GM12878 (cell line): ENCODE measurements around the gene STXBP5. TPM values are rescaled to one million over a fixed set of nuclear protein-coding genes. Genes with fewer than 3 reads are reported as not detected.

Source experiments
- ATAC-seq: fragments of 200-7000 bp; cut with Tn5 transposase; 3 replicates; pipeline ENCODE4 v1.9.1; 2020; ENCODE audit warnings: mild to moderate bottlenecking, moderate library complexity
- BruUV-seq: library from RNA; stranded (reverse); fragments of 400-500 nt; replicated peaks from 2 replicates; lab custom pipeline; 2021; lab: Mats Ljungman, UMichigan
- CTCF ChIA-PET: fragments of 300-600 bp; sonication (Branson Sonifier 250); formaldehyde crosslinking; extraction: SDS; loops from one replicate; lab custom pipeline; 2021; ENCODE audit warnings: inconsistent platforms; lab: Yijun Ruan, JAX
- POLR2A ChIA-PET: fragments of 350-600 bp; formaldehyde crosslinking; extraction: SDS; loops from one replicate; lab custom pipeline; 2021; ENCODE audit warnings: inconsistent platforms; lab: Charles Lee
- RAD21 ChIA-PET: fragments of 300-600 bp; sonication (Branson Sonifier 250); formaldehyde crosslinking; loops from one replicate; lab custom pipeline; 2023; ENCODE audit warnings: antibody characterized with exemption; ENCODE audit not compliant: unreplicated experiment; lab: Charles Lee
- SMC1A ChIA-PET: fragments of 300-600 bp; sonication (Branson Sonifier 250); formaldehyde crosslinking; loops from one replicate; lab custom pipeline; 2023; ENCODE audit not compliant: unreplicated experiment, uncharacterized antibody; lab: Charles Lee
- DNase-seq: peaks from one replicate; pipeline ENCODE4 v3.0.0-alpha.2; 2011; ENCODE audit warnings: low read depth, low spot score
- FAIRE-seq: peaks from 3 replicates; lab custom pipeline; 2011; peaks lifted over from hg19 to GRCh38; lab: Jason Lieb, UNC
- H2AFZ ChIP-seq: 2 replicates; pipeline ENCODE4 v1.6.0; 2011; ENCODE audit warnings: low read depth, low read length, control low read depth; ENCODE audit not compliant: control insufficient read depth
- H3K27ac ChIP-seq: 2 replicates; pipeline ENCODE4 v1.5.1; 2011; ENCODE audit warnings: control low read depth; ENCODE audit not compliant: control insufficient read depth, insufficient read depth
- H3K27me3 ChIP-seq, 2 experiments: replicated peaks in 1 of 2; 2 replicates each; pipeline versions ENCODE4 v1.6.0 to v1.6.1; 2011; ENCODE audit warnings: low read length in 1 of 2; ENCODE audit not compliant: control insufficient read depth in 2 of 2, insufficient read depth in 2 of 2
- H3K36me3 ChIP-seq, 2 experiments: 2 replicates each; pipeline ENCODE4 v1.5.1; 2011; ENCODE audit warnings: low read length in 1 of 2; ENCODE audit not compliant: control insufficient read depth in 2 of 2, insufficient read depth in 2 of 2
- H3K4me1 ChIP-seq: 2 replicates; pipeline ENCODE4 v1.6.1; 2011; ENCODE audit warnings: mild to moderate bottlenecking, low read length, moderate library complexity, mixed read lengths; ENCODE audit not compliant: control insufficient read depth, insufficient read depth
- H3K4me2 ChIP-seq: 2 replicates; pipeline ENCODE4 v1.6.0; 2011; ENCODE audit warnings: control low read depth; ENCODE audit not compliant: control insufficient read depth, insufficient read depth
- H3K4me3 ChIP-seq: fragments of 200-600 bp; sonication (generic); 2 replicates; pipeline ENCODE4 v1.5.1; 2016
- H3K79me2 ChIP-seq: 2 replicates; pipeline ENCODE4 v1.6.0; 2011; ENCODE audit warnings: low read length; ENCODE audit not compliant: control insufficient read depth, insufficient read depth
- H3K9ac ChIP-seq: 2 replicates; pipeline ENCODE4 v1.8.0; 2011; ENCODE audit warnings: low read length, control low read depth, mixed read lengths; ENCODE audit not compliant: control insufficient read depth, insufficient read depth
- H3K9me3 ChIP-seq: replicated peaks from 3 replicates; pipeline ENCODE4 v1.5.1; 2011; ENCODE audit warnings: mild to moderate bottlenecking, low read length; ENCODE audit not compliant: control insufficient read depth, insufficient read depth
- H4K20me1 ChIP-seq: 2 replicates; pipeline ENCODE4 v1.6.0; 2011; ENCODE audit not compliant: control insufficient read depth, insufficient read depth
- BCL3 ChIP-seq: IDR thresholded peaks from 2 replicates; pipeline ENCODE4 v1.6.1; 2011; ENCODE audit warnings: borderline replicate concordance, low read depth, mild to moderate bottlenecking, moderate library complexity, low read length; ENCODE audit not compliant: insufficient read depth, poor library complexity, severe bottlenecking
- CBX5 ChIP-seq: sonication (generic); IDR thresholded peaks from 2 replicates; pipeline ENCODE4 v1.6.1; 2016; ENCODE audit warnings: low read depth, moderate library complexity, mild to moderate bottlenecking, inconsistent platforms
- CHD2 ChIP-seq: IDR thresholded peaks from 2 replicates; pipeline ENCODE4 v1.6.1; 2011; ENCODE audit warnings: low read depth, low read length, improper control_type of control experiment, borderline replicate concordance
- EP300 ChIP-seq, 2 experiments: fragments of 150-350 bp in 1 of 2; IDR thresholded peaks; 2 replicates each; pipeline ENCODE4 v1.6.1; 2011 to 2012; ENCODE audit warnings: low read depth in 2 of 2, low read length in 2 of 2, borderline replicate concordance in 1 of 2, improper control_type of control experiment in 1 of 2, inconsistent platforms in 1 of 2; ENCODE audit not compliant: control insufficient read depth in 1 of 2
- FOXM1 ChIP-seq: IDR thresholded peaks from 2 replicates; pipeline ENCODE4 v1.6.1; 2012; ENCODE audit warnings: low read depth, mild to moderate bottlenecking, inconsistent platforms, low read length, moderate library complexity
- IKZF2 ChIP-seq, 2 experiments: fragments of 450-650 bp; IDR thresholded peaks; 2 replicates each; pipeline ENCODE4 v1.6.1; 2017; ENCODE audit warnings: mild to moderate bottlenecking in 2 of 2, moderate library complexity in 2 of 2
- KDM1A ChIP-seq: fragments of 200-600 bp; sonication (generic); IDR thresholded peaks from 2 replicates; pipeline ENCODE4 v1.6.1; 2016; ENCODE audit warnings: borderline replicate concordance
- PML ChIP-seq: IDR thresholded peaks from 2 replicates; pipeline ENCODE4 v1.6.1; 2012; ENCODE audit warnings: low read length, inconsistent platforms
- POLR2A ChIP-seq: IDR thresholded peaks from 2 replicates; pipeline ENCODE4 v1.6.1; 2011; ENCODE audit warnings: low read depth, mild to moderate bottlenecking, low read length
- POLR2AphosphoS2 ChIP-seq: IDR thresholded peaks from 2 replicates; pipeline ENCODE4 v1.6.1; 2011; ENCODE audit warnings: low read depth, mild to moderate bottlenecking, low read length, improper control_type of control experiment, moderate library complexity
- RB1 ChIP-seq: fragments of 450-650 bp; formaldehyde crosslinking; IDR thresholded peaks from 2 replicates; pipeline ENCODE4 v1.6.1; 2017; ENCODE audit warnings: mild to moderate bottlenecking, borderline replicate concordance
- RELA ChIP-seq: fragments of 450-650 bp; IDR thresholded peaks from 2 replicates; pipeline ENCODE4 v1.8.0; 2014; ENCODE audit warnings: borderline replicate concordance; ENCODE audit not compliant: partially characterized antibody
- RUNX3 ChIP-seq: IDR thresholded peaks from 2 replicates; pipeline ENCODE4 v1.6.1; 2012; ENCODE audit warnings: low read length, inconsistent platforms
- SIX5 ChIP-seq: IDR thresholded peaks from 2 replicates; pipeline ENCODE4 v1.6.1; 2011; ENCODE audit warnings: mild to moderate bottlenecking, low read depth, low read length, moderate library complexity; ENCODE audit not compliant: severe bottlenecking
- SMAD1 ChIP-seq: fragments of 450-650 bp; IDR thresholded peaks from 2 replicates; pipeline ENCODE4 v1.6.1; 2018; ENCODE audit warnings: mild to moderate bottlenecking, low read depth; ENCODE audit not compliant: partially characterized antibody
- SPI1 ChIP-seq: IDR thresholded peaks from 2 replicates; pipeline ENCODE4 v1.6.1; 2011; ENCODE audit warnings: low read depth, mild to moderate bottlenecking, low read length, moderate library complexity, borderline replicate concordance; ENCODE audit not compliant: insufficient read depth
- STAT3 ChIP-seq: IDR thresholded peaks from 2 replicates; pipeline ENCODE4 v1.6.1; 2011; ENCODE audit warnings: low read depth, low read length, improper control_type of control experiment
- ZNF24 ChIP-seq: fragments of 450-650 bp; IDR thresholded peaks from 2 replicates; pipeline ENCODE4 v1.6.1; 2017; ENCODE audit warnings: antibody characterized with exemption, mild to moderate bottlenecking
- ZNF384 ChIP-seq: IDR thresholded peaks from 2 replicates; pipeline ENCODE4 v1.6.1; 2012; ENCODE audit warnings: low read depth, mild to moderate bottlenecking, low read length, improper control_type of control experiment, borderline replicate concordance
- ZSCAN29 ChIP-seq: fragments of 450-650 bp; IDR thresholded peaks from 2 replicates; pipeline ENCODE4 v1.6.1; 2017; ENCODE audit warnings: mild to moderate bottlenecking, moderate library complexity
- WGBS: methylation state at CpG from one replicate; pipeline ENCODE4 v1.1.6; 2016; ENCODE audit warnings: low lambda C conversion rate; ENCODE audit not compliant: insufficient replicate concordance, insufficient coverage; ENCODE audit errors: missing lambda C conversion rate; 5-methylcytosine and 5-hydroxymethylcytosine counted together
- in situ Hi-C: fragments of 300-500 bp; cut with MboI; formaldehyde crosslinking; loops from 9 replicates; pipeline ENCODE4 v1.14.3; 2018; ENCODE audit warnings: mixed read lengths
- intact Hi-C: fragments of 100-400 bp; cut with micrococcal nuclease; formaldehyde crosslinking; loops from one replicate; pipeline ENCODE4 v1.14.2; 2022; ENCODE audit not compliant: unreplicated experiment
- polyA plus RNA-seq, 11 experiments: library from polyadenylated mRNA; depleted of rRNA in 4 of 11; unstranded in 6 of 11; stranded (reverse) in 5 of 11; fragments of >200 nt; fragmentation: Nextera tagmentation in 4 of 11; fragmentation: Illumina TruSeq in 1 of 11; extraction: Ambion mirVana in 4 of 11; extraction: Trizol in 1 of 11; gene quantifications; 1 replicate in 1 of 11; 2 replicates in 10 of 11; pipeline versions ENCODE4 v1.2.1 to v1.2.3, GENCODE V29; 2011 to 2016; ENCODE audit warnings: inconsistent platforms in 2 of 11, missing spikeins in 2 of 11, low read depth in 1 of 11
- total RNA-seq, 4 experiments: library from RNA; depleted of rRNA in 3 of 4; stranded (reverse); fragments of >200 nt in 3 of 4; fragmentation: Illumina TruSeq in 1 of 4; extraction: Trizol in 1 of 4; gene quantifications; 2 replicates each; pipeline versions ENCODE4 v1.2.1 to v1.2.3, GENCODE V29; 2013 to 2021
- TF ChIP-seq, protein P1 (sequence below): fragments of 450-650 bp; conservative IDR thresholded peaks from 2 replicates; pipeline ENCODE4 v1.6.1; 2017; ENCODE audit warnings: mild to moderate bottlenecking, moderate library complexity

The STXBP5 gene
- total and polyA plus RNA-seq, 10 of the 15 experiments (the other 5 are each of a cell fraction or from before 2014, with no cell fraction given): 1.4 to 13.2 (median 8.4) TPM

DNA sequence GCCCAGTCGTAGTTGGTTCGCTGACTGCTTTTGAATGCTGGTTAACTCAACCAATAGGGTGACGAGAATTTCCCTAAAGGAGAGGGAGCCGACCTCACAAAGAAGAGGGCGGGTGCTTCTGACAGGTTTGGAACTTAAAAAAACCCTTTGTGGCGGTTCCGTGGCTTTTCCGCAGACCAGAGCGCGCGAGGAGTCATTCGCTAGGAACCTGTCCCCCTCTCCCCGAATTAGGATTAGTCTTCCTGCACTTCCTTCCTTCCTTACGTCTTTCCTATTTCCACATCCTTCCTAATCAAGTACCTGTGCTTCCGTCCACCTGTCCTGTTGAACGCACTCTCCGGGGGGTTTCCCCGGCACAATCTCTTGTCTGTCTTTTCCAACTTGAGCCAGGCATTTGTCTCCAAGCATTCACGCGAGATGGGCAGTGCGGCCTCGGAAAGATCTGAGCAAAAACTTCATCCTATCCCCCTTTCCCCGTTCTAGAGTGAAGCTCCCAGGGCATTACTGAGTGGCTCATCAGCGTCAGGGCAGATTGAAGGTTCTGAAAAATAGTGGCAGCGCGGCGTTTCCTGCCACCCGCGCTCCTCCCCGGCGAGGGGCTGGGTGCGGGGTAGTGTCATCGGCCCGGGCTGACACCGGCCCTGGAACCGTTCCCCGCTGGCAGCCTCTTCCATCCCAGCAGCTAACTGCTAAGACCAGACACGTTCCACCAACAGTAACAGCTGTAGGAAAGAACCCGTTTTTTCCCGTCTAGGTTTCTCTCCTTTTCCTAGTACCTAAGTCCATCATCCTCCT, 1.5 kb upstream of the STXBP5 start:
- ChIA-PET CTCF (interaction anchor here (0.5 kb wide), 1 partner anchor 182 kb away, joined by 3 read pairs; no protein-coding TSS in a partner anchor), RAD21 (interaction anchor here (1.1 kb wide), 1 partner anchor 10 kb away, joined by 3 read pairs; no protein-coding TSS in a partner anchor), POLR2A (interaction anchor here (0.6 kb wide), 1 partner anchor 1860 kb away, joined by 6 read pairs; no protein-coding TSS in a partner anchor), SMC1A (interaction anchor here (1.2 kb wide), 1 partner anchor 9 kb away, joined by 4 read pairs; no protein-coding TSS in a partner anchor)
- peak overlapping the region; percentile 72 for H3K9ac ChIP-seq
- H3K9me3 ChIP-seq: no peaks in the 10 kb centered on the region
- H3K79me2 ChIP-seq: peaks cover 25% of the 10 kb centered on the region
- H3K27me3 ChIP-seq: no peaks in the 10 kb centered on the region
- in situ Hi-C loops (no loop called here), intact Hi-C loops (loop anchor here (10.0 kb wide), 1 partner anchor 182 kb away; no protein-coding TSS in a partner anchor)
- H3K4me1 ChIP-seq: no peaks in the 10 kb centered on the region
- peak; percentile 92 for DNase-seq
- H3K4me3 ChIP-seq: peak overlapping the region; percentile 76
- H3K27ac ChIP-seq: peak overlapping the region; percentile 85
- WGBS: under 1% methylated on average over 40 of the region's 40 CpGs
- FAIRE-seq: peak; percentile 97
- H2AFZ ChIP-seq: peak overlapping the region; percentile 100
- H4K20me1 ChIP-seq: no peaks in the 10 kb centered on the region
- H3K36me3 ChIP-seq: no peaks in the 10 kb centered on the region
- H3K4me2 ChIP-seq: peak overlapping the region; percentile 97
- BruUV-seq: no TSS peak
- peak; percentile 91 for ATAC-seq
- TF ChIP-seq ZSCAN29: no peak
- TF ChIP-seq KDM1A: no peak
- TF ChIP-seq STAT3: no peak
- no peak for TF ChIP-seq ZNF24
- TF ChIP-seq SIX5: peak; percentile 86
- TF ChIP-seq SPI1: no peak
- TF ChIP-seq POLR2AphosphoS2: no peak
- no peak for TF ChIP-seq FOXM1
- peak; percentile 22 to 40; a peak in 2 of 4 replicates for TF ChIP-seq IKZF2 (IDR thresholded peaks at IDR 0.05)
- TF ChIP-seq RUNX3: peak; percentile 43; the same call in 1 of the 2 replicates
- no peak for TF ChIP-seq RB1
- TF ChIP-seq RELA: peak; percentile 24
- TF ChIP-seq SMAD1: no peak
- peak; percentile 79 for TF ChIP-seq POLR2A
- TF ChIP-seq EP300 (IDR thresholded peaks at IDR 0.05; ENCODE audit: borderline replicate concordance in 1 of 2, control insufficient read depth in 1 of 2, low read depth in 2 of 2, low read length in 2 of 2): no peak
- TF ChIP-seq PML: peak; percentile 60; the same call in 1 of the 2 replicates
- TF ChIP-seq CBX5: no peak
- TF ChIP-seq, protein P1, sequence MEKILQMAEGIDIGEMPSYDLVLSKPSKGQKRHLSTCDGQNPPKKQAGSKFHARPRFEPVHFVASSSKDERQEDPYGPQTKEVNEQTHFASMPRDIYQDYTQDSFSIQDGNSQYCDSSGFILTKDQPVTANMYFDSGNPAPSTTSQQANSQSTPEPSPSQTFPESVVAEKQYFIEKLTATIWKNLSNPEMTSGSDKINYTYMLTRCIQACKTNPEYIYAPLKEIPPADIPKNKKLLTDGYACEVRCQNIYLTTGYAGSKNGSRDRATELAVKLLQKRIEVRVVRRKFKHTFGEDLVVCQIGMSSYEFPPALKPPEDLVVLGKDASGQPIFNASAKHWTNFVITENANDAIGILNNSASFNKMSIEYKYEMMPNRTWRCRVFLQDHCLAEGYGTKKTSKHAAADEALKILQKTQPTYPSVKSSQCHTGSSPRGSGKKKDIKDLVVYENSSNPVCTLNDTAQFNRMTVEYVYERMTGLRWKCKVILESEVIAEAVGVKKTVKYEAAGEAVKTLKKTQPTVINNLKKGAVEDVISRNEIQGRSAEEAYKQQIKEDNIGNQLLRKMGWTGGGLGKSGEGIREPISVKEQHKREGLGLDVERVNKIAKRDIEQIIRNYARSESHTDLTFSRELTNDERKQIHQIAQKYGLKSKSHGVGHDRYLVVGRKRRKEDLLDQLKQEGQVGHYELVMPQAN: no peak
- TF ChIP-seq CHD2: peak; percentile 90
- TF ChIP-seq BCL3: no peak
- peak; percentile 71 for TF ChIP-seq ZNF384
